ENCODE results near the gene LRG1.
"Not testable (repeated sequence)": the region's sequence is repeated elsewhere in the genome, so short reads cannot be mapped to it uniquely, and the experiment has no call there.

Gene LRG1

GRCh38 chr19:4575267-4576015, 35.6 kb upstream of the LRG1 start:
- no peak for DNase-seq

GRCh38 chr19:4573682-4574081, 33.8 kb upstream of the LRG1 start:
- DNase-seq: no peak

- DNase-seq: no peak
Observed at GRCh38 chr19:4571305-4571917, 31.6 kb upstream of the LRG1 start.

GRCh38 chr19:4570916-4571304, 31.1 kb upstream of the LRG1 start:
- no peak for DNase-seq

- DNase-seq: no peak
Observed at GRCh38 chr19:4570402-4570801, 30.6 kb upstream of the LRG1 start.

GRCh38 chr19:4568886-4569285, 29.1 kb upstream of the LRG1 start:
- no peak for DNase-seq

- peak; percentile 49 to 75 for DNase-seq
Observed at GRCh38 chr19:4567584-4568071, 27.8 kb upstream of the LRG1 start.

- DNase-seq: peak; percentile 28 to 61
Observed at GRCh38 chr19:4566402-4567051, 26.7 kb upstream of the LRG1 start.

- DNase-seq: not testable (repeated sequence)
Observed at GRCh38 chr19:4563562-4563961, 23.7 kb upstream of the LRG1 start.

- DNase-seq: not testable (repeated sequence)
Observed at GRCh38 chr19:4562085-4562484, 22.2 kb upstream of the LRG1 start.

GRCh38 chr19:4559569-4559968, 19.7 kb upstream of the LRG1 start, which contains the start of gene SEMA6B:
TSS of gene SEMA6B (minus strand) at chr19:4559684. CDS start at chr19:4558457, 1,227 bp downstream.
- no peak for DNase-seq

- DNase-seq: peak in 1 of 2 experiments; percentile 12
Observed at GRCh38 chr19:4557971-4558941, 18.4 kb upstream of the LRG1 start.

GRCh38 chr19:4557144-4557970, 17.5 kb upstream of the LRG1 start:
- no peak for DNase-seq

- no peak for DNase-seq
Observed at GRCh38 chr19:4556597-4557127, 16.8 kb upstream of the LRG1 start.

- DNase-seq: no peak
Observed at GRCh38 chr19:4555657-4556561, 16.1 kb upstream of the LRG1 start.

- no peak for DNase-seq
Observed at GRCh38 chr19:4554717-4555116, 14.9 kb upstream of the LRG1 start.

GRCh38 chr19:4553775-4554174, 13.9 kb upstream of the LRG1 start:
- DNase-seq: no peak

GRCh38 chr19:4553092-4553695, 13.4 kb upstream of the LRG1 start:
- DNase-seq: no peak

GRCh38 chr19:4552525-4552819, 12.6 kb upstream of the LRG1 start:
- DNase-seq: no peak

GRCh38 chr19:4550479-4551050, 10.7 kb upstream of the LRG1 start:
- DNase-seq: no peak

Measured in SHP77 (cell line).